ENCODE measurements around the gene PSMB4. TPM values are rescaled to one million over a fixed set of nuclear protein-coding genes. Genes with fewer than 3 reads are reported as not detected.
"Not testable (repeated sequence)": the region's sequence is repeated elsewhere in the genome, so short reads cannot be mapped to it uniquely, and the experiment has no call there.

PSMB4 gene
- total RNA-seq, 1 experiment from 2014 or later: 411 TPM

DNA sequence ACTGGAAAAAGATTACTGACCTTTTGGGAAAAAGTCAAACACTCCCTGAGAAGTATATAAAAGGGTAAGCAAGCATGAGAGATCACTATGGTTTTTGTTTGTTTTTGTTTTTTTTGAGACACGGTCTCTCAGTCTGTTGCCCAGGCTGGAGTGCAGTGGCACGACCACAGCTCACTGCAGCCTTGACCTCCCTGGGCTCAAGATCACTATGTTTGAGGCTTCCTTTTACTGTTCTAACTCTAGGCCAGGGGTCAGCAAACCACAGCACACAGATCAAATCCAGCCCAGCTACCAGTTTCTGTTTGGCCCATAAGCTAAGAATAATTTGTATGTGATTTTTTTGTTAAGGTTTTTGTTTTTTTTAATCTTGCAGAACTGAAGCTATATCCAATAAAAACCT, 25.7 kb downstream of the PSMB4 start:
- TF ChIP-seq, protein P1, sequence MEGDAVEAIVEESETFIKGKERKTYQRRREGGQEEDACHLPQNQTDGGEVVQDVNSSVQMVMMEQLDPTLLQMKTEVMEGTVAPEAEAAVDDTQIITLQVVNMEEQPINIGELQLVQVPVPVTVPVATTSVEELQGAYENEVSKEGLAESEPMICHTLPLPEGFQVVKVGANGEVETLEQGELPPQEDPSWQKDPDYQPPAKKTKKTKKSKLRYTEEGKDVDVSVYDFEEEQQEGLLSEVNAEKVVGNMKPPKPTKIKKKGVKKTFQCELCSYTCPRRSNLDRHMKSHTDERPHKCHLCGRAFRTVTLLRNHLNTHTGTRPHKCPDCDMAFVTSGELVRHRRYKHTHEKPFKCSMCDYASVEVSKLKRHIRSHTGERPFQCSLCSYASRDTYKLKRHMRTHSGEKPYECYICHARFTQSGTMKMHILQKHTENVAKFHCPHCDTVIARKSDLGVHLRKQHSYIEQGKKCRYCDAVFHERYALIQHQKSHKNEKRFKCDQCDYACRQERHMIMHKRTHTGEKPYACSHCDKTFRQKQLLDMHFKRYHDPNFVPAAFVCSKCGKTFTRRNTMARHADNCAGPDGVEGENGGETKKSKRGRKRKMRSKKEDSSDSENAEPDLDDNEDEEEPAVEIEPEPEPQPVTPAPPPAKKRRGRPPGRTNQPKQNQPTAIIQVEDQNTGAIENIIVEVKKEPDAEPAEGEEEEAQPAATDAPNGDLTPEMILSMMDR (IDR thresholded peaks at IDR 0.05; ENCODE audit: unreplicated experiment): no peak
- no peaks in the 10 kb centered on the region for H3K27me3 Mint-ChIP-seq (ENCODE audit: unreplicated experiment)
- H3K4me3 Mint-ChIP-seq (ENCODE audit: low read depth, unreplicated experiment): no peak overlapping the region
- H3K9me3 Mint-ChIP-seq (ENCODE audit: low read depth, unreplicated experiment): no peaks in the 10 kb centered on the region
- intact Hi-C loops (cut with micrococcal nuclease; ENCODE audit: unreplicated experiment): no loop called here
- no peaks in the 10 kb centered on the region for H3K4me1 Mint-ChIP-seq (ENCODE audit: low read depth, unreplicated experiment)
- no peak for DNase-seq
- H3K27ac Mint-ChIP-seq (ENCODE audit: unreplicated experiment): no peak overlapping the region
- BruUV-seq (replicated peaks): no TSS peak
- CTCF ChIA-PET: no interaction called here
- peaks cover 82% of the 10 kb centered on the region for H3K36me3 Mint-ChIP-seq (ENCODE audit: insufficient read depth, unreplicated experiment)

DNA sequence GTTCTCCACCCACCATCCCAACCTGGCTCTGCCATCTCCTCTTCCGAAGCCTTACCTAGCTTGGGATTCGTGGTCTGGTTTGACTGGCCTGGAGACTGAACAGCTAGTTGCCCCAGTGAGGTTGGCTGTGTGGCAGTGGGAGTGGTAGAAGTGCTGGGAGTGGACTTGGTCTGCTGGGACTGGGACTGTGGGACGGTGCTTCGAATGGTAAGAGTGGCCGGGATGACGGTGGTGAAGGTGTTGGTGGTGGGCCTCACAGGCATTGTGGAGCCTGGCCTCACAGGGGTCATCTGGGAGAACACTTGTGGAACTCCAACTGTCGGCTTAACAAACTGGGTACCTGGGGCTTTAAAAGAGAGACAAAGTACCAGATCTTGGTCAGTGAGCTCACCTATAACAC, 28.7 kb downstream of the PSMB4 start:
- H3K9me3 Mint-ChIP-seq (ENCODE audit: low read depth, unreplicated experiment): no peaks in the 10 kb centered on the region
- no peaks in the 10 kb centered on the region for H3K4me1 Mint-ChIP-seq (ENCODE audit: low read depth, unreplicated experiment)
- H3K27me3 Mint-ChIP-seq (ENCODE audit: unreplicated experiment): no peaks in the 10 kb centered on the region
- peaks cover 64% of the 10 kb centered on the region for H3K36me3 Mint-ChIP-seq (ENCODE audit: insufficient read depth, unreplicated experiment)
- no peak for DNase-seq
- H3K27ac Mint-ChIP-seq (ENCODE audit: unreplicated experiment): no peak overlapping the region
- CTCF ChIA-PET: no interaction called here
- no peak overlapping the region for H3K4me3 Mint-ChIP-seq (ENCODE audit: low read depth, unreplicated experiment)
- BruUV-seq (replicated peaks): no TSS peak
- TF ChIP-seq, protein P1 (IDR thresholded peaks at IDR 0.05; ENCODE audit: unreplicated experiment): no peak
- intact Hi-C loops (cut with micrococcal nuclease; ENCODE audit: unreplicated experiment): no loop called here

- BruUV-seq (replicated peaks); DNase-seq; H3K27ac Mint-ChIP-seq (ENCODE audit: unreplicated experiment): not testable (repeated sequence)
Observed at GRCh38 chr1:151433827-151434226, 34.5 kb downstream of the PSMB4 start.

DNA sequence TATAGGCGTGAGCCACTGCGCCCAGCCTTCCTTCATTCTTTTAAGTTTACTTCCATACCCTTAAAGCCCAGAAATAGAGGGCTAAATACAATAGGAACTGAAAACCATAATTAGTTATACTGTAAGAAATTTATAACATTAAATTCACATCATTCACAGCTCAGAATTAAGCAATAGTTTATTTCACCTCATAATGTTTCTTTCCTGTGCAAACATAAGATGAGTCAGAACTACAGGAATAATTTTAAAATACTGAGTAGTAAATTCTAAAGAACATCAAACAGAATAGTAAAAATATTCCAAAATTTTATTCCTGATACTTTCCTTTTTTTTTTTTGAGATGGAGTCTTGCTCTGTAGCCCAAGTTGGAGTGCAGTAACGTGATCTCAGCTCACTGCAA, 35.8 kb downstream of the PSMB4 start:
- intact Hi-C loops (cut with micrococcal nuclease; ENCODE audit: unreplicated experiment): no loop called here
- TF ChIP-seq, protein P1 (IDR thresholded peaks at IDR 0.05; ENCODE audit: unreplicated experiment): no peak
- CTCF ChIA-PET: interaction anchor here (0.7 kb wide), 1 partner anchor 131 kb away, joined by 4 read pairs; no protein-coding TSS in a partner anchor
- Mint-ChIP-seq H3K27ac (ENCODE audit: unreplicated experiment) (no peak overlapping the region), H3K9me3 (ENCODE audit: low read depth, unreplicated experiment) (no peaks in the 10 kb centered on the region), H3K36me3 (ENCODE audit: insufficient read depth, unreplicated experiment) (peaks cover 21% of the 10 kb centered on the region), H3K4me3 (ENCODE audit: low read depth, unreplicated experiment) (no peak overlapping the region), H3K27me3 (ENCODE audit: unreplicated experiment) (no peaks in the 10 kb centered on the region), H3K4me1 (ENCODE audit: low read depth, unreplicated experiment) (no peaks in the 10 kb centered on the region)
- no TSS peak for BruUV-seq (replicated peaks)
- no peak for DNase-seq

More at GRCh38 chr1:151433827-151434226, 34.5 kb downstream of the PSMB4 start:
- H3K4me3 Mint-ChIP-seq (ENCODE audit: low read depth, unreplicated experiment); H3K9me3 Mint-ChIP-seq (ENCODE audit: low read depth, unreplicated experiment); intact Hi-C loops (cut with micrococcal nuclease; ENCODE audit: unreplicated experiment); H3K27me3 Mint-ChIP-seq (ENCODE audit: unreplicated experiment); H3K4me1 Mint-ChIP-seq (ENCODE audit: low read depth, unreplicated experiment): not testable (repeated sequence)
- H3K36me3 Mint-ChIP-seq (ENCODE audit: insufficient read depth, unreplicated experiment): peaks cover 30% of the 10 kb centered on the region
- CTCF ChIA-PET: interaction anchor here (0.6 kb wide), 1 partner anchor 16 kb away, joined by 3 read pairs; no protein-coding TSS in a partner anchor

DNA sequence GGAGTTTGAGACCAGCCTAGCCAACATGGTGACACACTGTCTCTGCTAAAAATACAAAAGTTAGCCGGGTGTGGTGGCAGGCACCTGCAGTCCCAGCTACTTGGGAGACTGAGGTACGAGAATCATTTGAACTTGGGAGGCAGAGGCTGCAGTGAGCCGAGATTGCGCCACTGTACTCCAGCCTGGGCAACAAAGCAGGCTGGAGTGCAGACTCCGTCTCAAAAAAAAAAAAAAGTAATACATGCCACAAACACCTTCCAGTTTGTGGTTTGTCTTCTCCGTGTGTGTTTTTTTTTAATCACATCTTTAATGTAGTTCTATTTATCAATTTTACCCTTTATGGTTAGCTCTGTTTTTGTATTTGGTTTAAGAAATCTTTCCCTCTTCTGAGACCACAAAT, 37.6 kb downstream of the PSMB4 start:
- H3K27ac Mint-ChIP-seq (ENCODE audit: unreplicated experiment): no peak overlapping the region
- no peak for DNase-seq
- no peaks in the 10 kb centered on the region for H3K9me3 Mint-ChIP-seq (ENCODE audit: low read depth, unreplicated experiment)
- CTCF ChIA-PET: interaction anchor here (0.7 kb wide), 1 partner anchor 36 kb away, joined by 3 read pairs; no protein-coding TSS in a partner anchor
- intact Hi-C loops (cut with micrococcal nuclease; ENCODE audit: unreplicated experiment): no loop called here
- H3K27me3 Mint-ChIP-seq (ENCODE audit: unreplicated experiment): no peaks in the 10 kb centered on the region
- peaks cover 26% of the 10 kb centered on the region for H3K36me3 Mint-ChIP-seq (ENCODE audit: insufficient read depth, unreplicated experiment)
- H3K4me3 Mint-ChIP-seq (ENCODE audit: low read depth, unreplicated experiment): no peak overlapping the region
- TF ChIP-seq, protein P1 (IDR thresholded peaks at IDR 0.05; ENCODE audit: unreplicated experiment): no peak
- H3K4me1 Mint-ChIP-seq (ENCODE audit: low read depth, unreplicated experiment): no peaks in the 10 kb centered on the region
- no TSS peak for BruUV-seq (replicated peaks)

- peaks cover 26% of the 10 kb centered on the region for H3K36me3 Mint-ChIP-seq (ENCODE audit: insufficient read depth, unreplicated experiment)
- DNase-seq; H3K27ac Mint-ChIP-seq (ENCODE audit: unreplicated experiment); intact Hi-C loops (cut with micrococcal nuclease; ENCODE audit: unreplicated experiment); H3K4me3 Mint-ChIP-seq (ENCODE audit: low read depth, unreplicated experiment); CTCF ChIA-PET; H3K4me1 Mint-ChIP-seq (ENCODE audit: low read depth, unreplicated experiment); BruUV-seq (replicated peaks); H3K27me3 Mint-ChIP-seq (ENCODE audit: unreplicated experiment); H3K9me3 Mint-ChIP-seq (ENCODE audit: low read depth, unreplicated experiment): not testable (repeated sequence)
Observed at GRCh38 chr1:151437396-151437795, 38.0 kb downstream of the PSMB4 start.

Measured in Calu3 (cell line).